BLaER1 treated with 17β-estradiol and CSF1 and Interleukin-3, amounts not matched to agents 10 nM and 100 nM (cell line): Measurements from ENCODE around the gene KRTAP4-3.
"Not testable (repeated sequence)": the region's sequence is repeated elsewhere in the genome, so short reads cannot be mapped to it uniquely, and the experiment has no call there.

Source experiments
- H3K27ac ChIP-seq, 11 experiments: shearing (Covaris generic); formaldehyde crosslinking; 2 replicates each; pipeline ENCODE4 v1.8.1; 2022
- H3K27me3 ChIP-seq, 11 experiments: shearing (Covaris generic); formaldehyde crosslinking; 2 replicates each; pipeline ENCODE4 v1.8.1; 2022
- H3K36me3 ChIP-seq, 11 experiments: shearing (Covaris generic); formaldehyde crosslinking; 2 replicates each; pipeline ENCODE4 v1.8.1; 2022
- H3K4me1 ChIP-seq, 10 experiments: shearing (Covaris generic); formaldehyde crosslinking; 2 replicates each; pipeline ENCODE4 v1.8.1; 2022
- H3K4me2 ChIP-seq, 11 experiments: shearing (Covaris generic); formaldehyde crosslinking; 2 replicates each; pipeline ENCODE4 v1.8.1; 2022
- H3K4me3 ChIP-seq, 10 experiments: shearing (Covaris generic); formaldehyde crosslinking; 2 replicates each; pipeline ENCODE4 v1.8.1; 2022
- H3K9ac ChIP-seq, 11 experiments: shearing (Covaris generic); formaldehyde crosslinking; 2 replicates each; pipeline ENCODE4 v1.8.1; 2022
- H3K9me3 ChIP-seq, 11 experiments: shearing (Covaris generic); formaldehyde crosslinking; replicated peaks in 1 of 11; 2 replicates each; pipeline ENCODE4 v1.8.1; 2022
- H4K20me1 ChIP-seq, 11 experiments: shearing (Covaris generic); formaldehyde crosslinking; 2 replicates each; pipeline ENCODE4 v1.8.1; 2022
- Cebpa-rat ChIP-seq, 11 experiments: shearing (Covaris generic); IDR thresholded peaks; 2 replicates each; pipeline ENCODE4 v1.8.1; 2022

Gene KRTAP4-3

GRCh38 chr17:41145261-41145660, 22.8 kb downstream of the KRTAP4-3 start:
- Histone ChIP-seq H3K9me3 (peaks cover 40 to 49% (median 43%) of the 10 kb centered on the region in 11 experiments), H3K4me2 (no peak overlapping the region), H3K27me3 (no peaks in the 10 kb centered on the region), H3K9ac (no peak overlapping the region), H3K4me1 (peaks cover 0 to 5% (median 0%) of the 10 kb centered on the region in 10 experiments; a peak in 2 of 20 replicates), H3K27ac (no peak overlapping the region), H4K20me1 (no peaks in the 10 kb centered on the region), H3K36me3 (peaks cover 0 to 3% (median 0%) of the 10 kb centered on the region in 11 experiments; a peak in 1 of 22 replicates), H3K4me3 (no peak overlapping the region)
- no peak for TF ChIP-seq Cebpa-rat (IDR thresholded peaks at IDR 0.05)

GRCh38 chr17:41144846-41145245, 23.2 kb downstream of the KRTAP4-3 start:
- H3K36me3 ChIP-seq, result peaks cover 0 to 3% (median 0%) of the 10 kb centered on the region in 11 experiments; a peak in 1 of 22 replicates
- no peaks in the 10 kb centered on the region for H4K20me1 ChIP-seq
- H3K27me3 ChIP-seq, result no peaks in the 10 kb centered on the region
- no peak overlapping the region for H3K27ac ChIP-seq
- H3K4me2 ChIP-seq, result no peak overlapping the region
- no peak overlapping the region for H3K4me3 ChIP-seq
- TF ChIP-seq Cebpa-rat (IDR thresholded peaks at IDR 0.05), result no peak
- H3K4me1 ChIP-seq, result peaks cover 0 to 5% (median 0%) of the 10 kb centered on the region in 10 experiments; a peak in 2 of 20 replicates
- no peak overlapping the region for H3K9ac ChIP-seq
- H3K9me3 ChIP-seq, result peaks cover 44 to 53% (median 47%) of the 10 kb centered on the region in 11 experiments

GRCh38 chr17:41141361-41141760, 26.7 kb downstream of the KRTAP4-3 start:
- H3K36me3 ChIP-seq, result peaks cover 0 to 3% (median 0%) of the 10 kb centered on the region in 11 experiments; a peak in 1 of 22 replicates
- no peaks in the 10 kb centered on the region for H4K20me1 ChIP-seq
- no peaks in the 10 kb centered on the region for H3K27me3 ChIP-seq

DNA sequence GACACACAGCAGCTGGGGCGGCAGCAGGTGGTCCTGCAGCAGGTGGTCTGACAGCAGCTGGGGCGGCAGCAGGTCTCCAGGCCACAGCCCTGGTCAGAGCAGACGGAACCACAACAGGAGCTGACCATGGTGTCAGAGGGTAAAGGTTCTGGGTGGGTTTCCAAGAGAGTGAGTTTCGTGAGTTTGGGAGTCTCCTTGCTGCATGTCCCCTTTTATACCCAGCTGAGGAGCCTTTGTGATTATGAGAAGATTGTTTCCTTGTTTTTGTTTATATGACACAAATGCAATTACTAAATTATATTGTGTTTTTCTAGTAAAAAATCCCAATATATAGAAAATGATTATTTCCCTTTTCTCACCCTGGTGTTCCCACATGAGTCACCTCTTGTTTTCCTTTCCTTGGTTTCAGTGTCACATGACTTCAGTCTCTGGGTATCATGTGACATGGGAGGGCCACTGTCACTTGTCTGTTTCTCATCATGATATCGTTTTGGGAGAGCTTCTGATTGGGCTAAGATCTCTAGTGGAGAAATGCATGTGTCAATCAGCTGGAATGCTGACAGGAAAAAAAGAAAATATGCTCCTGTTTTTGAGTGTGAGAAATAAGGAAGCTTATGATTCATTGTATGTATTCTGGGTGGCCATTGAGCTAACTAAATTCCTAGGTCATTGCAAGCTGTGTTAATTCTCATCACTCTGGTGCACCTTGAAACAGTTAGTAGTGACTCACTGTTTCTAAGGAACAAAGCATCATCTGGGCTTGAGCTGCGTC, 27.5 kb downstream of the KRTAP4-3 start, which contains the start of gene KRTAP4-6:
KRTAP4-6 (minus strand) TSS at position 185 of the 772 bp plus-strand sequence; CDS start at position 128, 57 bp downstream.
- no peaks in the 10 kb centered on the region for H4K20me1 ChIP-seq
- H3K9me3 ChIP-seq, result peaks cover 58 to 79% (median 71%) of the 10 kb centered on the region in 11 experiments
- H3K9ac ChIP-seq, result no peak within 1 kb of the TSS
- peaks cover 0 to 3% (median 0%) of the 10 kb centered on the region in 11 experiments; a peak in 1 of 22 replicates for H3K36me3 ChIP-seq
- no peak within 1 kb of the TSS for H3K4me3 ChIP-seq
- H3K27ac ChIP-seq, result no peak within 1 kb of the TSS
- TF ChIP-seq Cebpa-rat (IDR thresholded peaks at IDR 0.05), result no peak
- H3K27me3 ChIP-seq, result no peaks in the 10 kb centered on the region
- H3K4me1 ChIP-seq, result peaks cover 0 to 5% (median 0%) of the 10 kb centered on the region in 10 experiments; a peak in 2 of 20 replicates
- H3K4me2 ChIP-seq, result peak within 1 kb of the TSS in 1 of 11 experiments; percentile 16; a peak in 1 of 22 replicates

More at GRCh38 chr17:41141361-41141760, 26.7 kb downstream of the KRTAP4-3 start:
- Histone ChIP-seq H3K9ac (no peak overlapping the region), H3K4me1 (peaks cover 0 to 5% (median 0%) of the 10 kb centered on the region in 10 experiments; a peak in 2 of 20 replicates), H3K9me3 (peaks cover 58 to 78% (median 71%) of the 10 kb centered on the region in 11 experiments), H3K4me3 (no peak overlapping the region), H3K4me2 (no peak overlapping the region), H3K27ac (no peak overlapping the region)
- no peak for TF ChIP-seq Cebpa-rat (IDR thresholded peaks at IDR 0.05)

- H3K4me3 ChIP-seq, H3K9ac ChIP-seq, H3K27me3 ChIP-seq, H3K4me1 ChIP-seq, H3K36me3 ChIP-seq, H4K20me1 ChIP-seq, H3K4me2 ChIP-seq, H3K27ac ChIP-seq: not testable (repeated sequence)
- peaks cover 58 to 79% (median 71%) of the 10 kb centered on the region in 11 experiments for H3K9me3 ChIP-seq
Measured at GRCh38 chr17:41139865-41140264, 28.2 kb downstream of the KRTAP4-3 start.

DNA sequence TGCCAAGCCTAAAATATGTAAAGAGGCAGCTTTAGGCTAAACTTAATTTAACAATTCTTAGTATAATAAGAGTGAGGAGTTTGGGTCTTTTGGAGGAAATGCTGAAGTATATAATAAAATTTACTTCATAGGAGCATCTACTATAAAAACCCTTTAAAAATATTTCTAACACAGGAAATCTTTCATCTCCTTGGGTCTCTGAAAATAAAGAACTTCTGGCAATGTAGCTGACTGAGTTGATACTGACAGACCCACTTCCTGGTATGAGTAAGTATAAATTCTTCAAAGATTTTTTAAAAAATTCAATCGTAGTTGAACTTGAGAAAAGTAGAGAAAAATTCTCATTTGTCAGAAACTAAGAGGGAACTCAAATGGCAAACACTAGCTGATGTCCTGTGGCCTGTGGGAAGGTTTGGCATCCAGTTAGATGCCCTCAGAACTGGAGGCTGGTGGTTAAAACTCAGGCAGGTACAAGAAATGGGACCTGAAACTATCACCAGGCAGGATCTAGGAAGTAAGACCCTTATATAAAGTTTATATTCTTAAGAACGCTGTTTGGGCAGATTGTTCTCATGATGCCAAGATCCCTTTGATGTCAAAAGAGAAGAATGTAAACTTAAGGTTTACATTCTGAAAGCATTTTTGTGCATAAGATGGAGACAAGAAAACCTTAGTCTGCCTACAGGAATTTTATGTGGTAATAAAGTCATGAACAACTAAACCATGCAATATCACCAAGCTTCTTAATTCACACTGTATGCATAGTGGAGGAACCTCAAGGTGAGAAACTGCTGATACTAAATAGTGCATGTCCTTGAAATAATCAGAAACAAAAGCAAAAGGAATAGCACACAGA, 33.9 kb downstream of the KRTAP4-3 start:
- Histone ChIP-seq H3K27me3 (no peaks in the 10 kb centered on the region), H3K4me1 (peaks cover 9 to 33% (median 13%) of the 10 kb centered on the region in 10 experiments; a peak in 19 of 20 replicates), H3K27ac (peak overlapping the region in 2 of 11 experiments; percentile 23 to 33; a peak in 3 of 22 replicates), H3K36me3 (no peaks in the 10 kb centered on the region), H3K4me2 (peak overlapping the region; percentile 17 to 55 (median 36); a peak in 15 of 22 replicates), H4K20me1 (no peaks in the 10 kb centered on the region), H3K4me3 (no peak overlapping the region), H3K9ac (no peak overlapping the region), H3K9me3 (peaks cover 9 to 27% (median 18%) of the 10 kb centered on the region in 11 experiments; a peak in 16 of 22 replicates)
- no peak for TF ChIP-seq Cebpa-rat (IDR thresholded peaks at IDR 0.05)

DNA sequence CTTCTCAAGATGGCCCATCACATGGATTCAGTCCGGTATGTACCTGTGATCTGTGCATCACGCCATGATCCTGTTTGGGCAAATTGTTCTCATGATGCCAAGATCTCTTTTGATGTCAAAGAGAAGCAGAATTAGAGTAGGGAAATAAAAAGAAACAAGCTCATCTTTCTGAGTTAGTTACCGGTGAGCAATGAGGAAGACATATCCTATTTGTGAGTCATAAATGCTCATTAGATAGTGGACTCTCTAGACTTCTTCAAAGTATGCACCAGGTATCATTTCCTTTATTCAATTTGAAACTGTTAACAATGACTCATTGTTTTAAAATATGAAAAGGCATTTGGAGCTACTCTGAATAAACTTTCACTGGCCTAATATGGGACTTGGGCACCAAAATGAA, 36.0 kb downstream of the KRTAP4-3 start:
- no peak overlapping the region for H3K4me3 ChIP-seq
- peaks cover 9 to 33% (median 13%) of the 10 kb centered on the region in 10 experiments; a peak in 19 of 20 replicates for H3K4me1 ChIP-seq
- no peak overlapping the region for H3K27ac ChIP-seq
- H3K36me3 ChIP-seq, result no peaks in the 10 kb centered on the region
- no peaks in the 10 kb centered on the region for H4K20me1 ChIP-seq
- no peak overlapping the region for H3K9ac ChIP-seq
- H3K9me3 ChIP-seq, result peaks cover 0 to 9% (median 3%) of the 10 kb centered on the region in 11 experiments; a peak in 8 of 22 replicates
- no peaks in the 10 kb centered on the region for H3K27me3 ChIP-seq
- peak overlapping the region in 2 of 11 experiments; percentile 0 to 19; a peak in 2 of 22 replicates for H3K4me2 ChIP-seq
- TF ChIP-seq Cebpa-rat (IDR thresholded peaks at IDR 0.05), result no peak

DNA sequence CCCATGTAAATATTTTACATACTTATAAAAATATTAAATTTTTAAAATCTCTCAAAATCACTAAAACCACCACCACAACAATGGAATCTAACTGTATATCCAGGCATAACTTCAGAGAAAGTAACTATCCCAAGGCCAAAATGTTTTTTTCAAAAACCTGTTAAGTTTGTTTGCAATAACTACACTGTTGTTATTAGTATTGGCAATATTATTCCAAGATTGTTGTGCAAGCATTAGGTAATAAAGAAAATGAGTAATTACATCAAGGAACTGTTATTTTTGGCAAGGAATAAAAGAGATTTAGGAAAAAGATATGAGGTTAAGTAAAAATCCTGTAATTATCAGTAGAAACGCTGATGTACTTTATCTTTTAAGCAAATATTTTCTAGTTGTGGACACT, 40.6 kb downstream of the KRTAP4-3 start:
- Histone ChIP-seq H4K20me1 (no peaks in the 10 kb centered on the region), H3K4me1 (peaks cover 12 to 36% (median 22%) of the 10 kb centered on the region in 10 experiments; a peak in 18 of 20 replicates), H3K36me3 (no peaks in the 10 kb centered on the region), H3K9ac (no peak overlapping the region), H3K4me3 (no peak overlapping the region), H3K27ac (no peak overlapping the region), H3K9me3 (peaks cover 2 to 36% (median 25%) of the 10 kb centered on the region in 11 experiments), H3K27me3 (no peaks in the 10 kb centered on the region), H3K4me2 (no peak overlapping the region)
- TF ChIP-seq Cebpa-rat (IDR thresholded peaks at IDR 0.05), result no peak
